MG63 (cell line): ENCODE data around the gene GPSM1. TPM values are rescaled to one million over a fixed set of nuclear protein-coding genes. Genes with fewer than 3 reads are reported as not detected.

Experiments
- DNase-seq: peaks from one replicate; pipeline ENCODE4 v3.0.0-alpha.2; 2020
- H3K27me3 ChIP-seq: fragments of 250-450 bp; sonication (Bioruptor Pico); 2 replicates; pipeline ENCODE4 v1.5.1; 2020; ENCODE audit warnings: mild to moderate bottlenecking, moderate library complexity
- H3K36me3 ChIP-seq: fragments of 250-450 bp; sonication (Bioruptor Pico); 2 replicates; pipeline ENCODE4 v1.5.1; 2020; ENCODE audit warnings: mild to moderate bottlenecking, moderate library complexity
- H3K4me3 ChIP-seq: fragments of 250-450 bp; sonication (Bioruptor Pico); 2 replicates; pipeline ENCODE4 v1.5.1; 2020; ENCODE audit warnings: mild to moderate bottlenecking, moderate library complexity
- H3K9me3 ChIP-seq: fragments of 250-450 bp; sonication (Bioruptor Pico); 2 replicates; pipeline ENCODE4 v1.5.1; 2020; ENCODE audit warnings: mild to moderate bottlenecking, moderate library complexity
- total RNA-seq: library from RNA; depleted of rRNA; stranded (reverse); fragments of >200 nt; shearing (Covaris generic); gene quantifications from 2 replicates; pipeline ENCODE4 v1.2.3, GENCODE V29; 2014; ENCODE audit warnings: low replicate concordance

Gene GPSM1
- total RNA-seq, 1 experiment from 2014 or later = 46.3 TPM

- H3K4me3 ChIP-seq = no peak overlapping the region
- H3K9me3 ChIP-seq = no peaks in the 10 kb centered on the region
- no peaks in the 10 kb centered on the region for H3K27me3 ChIP-seq
- no peaks in the 10 kb centered on the region for H3K36me3 ChIP-seq
- no peak for DNase-seq
Observed at GRCh38 chr9:136299116-136299515, 28.2 kb upstream of the GPSM1 start.

GRCh38 chr9:136299541-136299940 lies 27.8 kb upstream of the GPSM1 start:
- Histone ChIP-seq H3K9me3 (no peaks in the 10 kb centered on the region), H3K4me3 (no peak overlapping the region), H3K27me3 (no peaks in the 10 kb centered on the region), H3K36me3 (no peaks in the 10 kb centered on the region)
- no peak for DNase-seq

- no peak for DNase-seq
- Histone ChIP-seq H3K36me3 (no peaks in the 10 kb centered on the region), H3K4me3 (no peak overlapping the region), H3K9me3 (no peaks in the 10 kb centered on the region), H3K27me3 (no peaks in the 10 kb centered on the region)
Observed at GRCh38 chr9:136300016-136300545, 27.3 kb upstream of the GPSM1 start.

- DNase-seq = no peak
- no peaks in the 10 kb centered on the region for H3K36me3 ChIP-seq
- H3K4me3 ChIP-seq = no peak overlapping the region
- no peaks in the 10 kb centered on the region for H3K27me3 ChIP-seq
- no peaks in the 10 kb centered on the region for H3K9me3 ChIP-seq
Observed at GRCh38 chr9:136300866-136301265, 26.5 kb upstream of the GPSM1 start.

GRCh38 chr9:136302527-136302926 lies 24.8 kb upstream of the GPSM1 start:
- no peaks in the 10 kb centered on the region for H3K36me3 ChIP-seq
- no peaks in the 10 kb centered on the region for H3K9me3 ChIP-seq
- no peak for DNase-seq
- H3K27me3 ChIP-seq = no peaks in the 10 kb centered on the region
- H3K4me3 ChIP-seq = no peak overlapping the region

GRCh38 chr9:136303066-136303824 lies 24.1 kb upstream of the GPSM1 start:
- Histone ChIP-seq H3K36me3 (no peaks in the 10 kb centered on the region), H3K9me3 (no peaks in the 10 kb centered on the region), H3K4me3 (no peak overlapping the region), H3K27me3 (no peaks in the 10 kb centered on the region)
- DNase-seq = no peak

GRCh38 chr9:136303825-136304416 lies 23.4 kb upstream of the GPSM1 start, which contains the start of gene CCDC187:
Gene CCDC187 (minus strand): TSS chr9:136304094. CDS start chr9:136303830, 264 bp downstream.
- H3K9me3 ChIP-seq = no peaks in the 10 kb centered on the region
- DNase-seq = no peak
- no peaks in the 10 kb centered on the region for H3K27me3 ChIP-seq
- no peak within 1 kb of the TSS for H3K4me3 ChIP-seq
- no peaks in the 10 kb centered on the region for H3K36me3 ChIP-seq

GRCh38 chr9:136304456-136304855 lies 22.9 kb upstream of the GPSM1 start:
- no peak for DNase-seq
- H3K27me3 ChIP-seq = no peaks in the 10 kb centered on the region
- H3K4me3 ChIP-seq = no peak overlapping the region
- H3K36me3 ChIP-seq = no peaks in the 10 kb centered on the region
- H3K9me3 ChIP-seq = no peaks in the 10 kb centered on the region

GRCh38 chr9:136304981-136305380 lies 22.4 kb upstream of the GPSM1 start:
- DNase-seq = no peak
- Histone ChIP-seq H3K4me3 (no peak overlapping the region), H3K27me3 (no peaks in the 10 kb centered on the region), H3K9me3 (no peaks in the 10 kb centered on the region), H3K36me3 (no peaks in the 10 kb centered on the region)

- no peak for DNase-seq
- H3K9me3 ChIP-seq = no peaks in the 10 kb centered on the region
- no peaks in the 10 kb centered on the region for H3K36me3 ChIP-seq
- no peaks in the 10 kb centered on the region for H3K27me3 ChIP-seq
- H3K4me3 ChIP-seq = no peak overlapping the region
Observed at GRCh38 chr9:136305804-136306203, 21.5 kb upstream of the GPSM1 start.

GRCh38 chr9:136306211-136307208 lies 20.8 kb upstream of the GPSM1 start:
- H3K4me3 ChIP-seq = no peak overlapping the region
- H3K36me3 ChIP-seq = no peaks in the 10 kb centered on the region
- no peaks in the 10 kb centered on the region for H3K27me3 ChIP-seq
- no peaks in the 10 kb centered on the region for H3K9me3 ChIP-seq
- DNase-seq = peak; percentile 39

- H3K27me3 ChIP-seq = no peaks in the 10 kb centered on the region
- no peaks in the 10 kb centered on the region for H3K9me3 ChIP-seq
- no peaks in the 10 kb centered on the region for H3K36me3 ChIP-seq
- no peak overlapping the region for H3K4me3 ChIP-seq
- DNase-seq = no peak
Observed at GRCh38 chr9:136307215-136307750, 20.1 kb upstream of the GPSM1 start.

GRCh38 chr9:136308006-136308701 lies 19.2 kb upstream of the GPSM1 start:
- H3K27me3 ChIP-seq = no peaks in the 10 kb centered on the region
- no peak for DNase-seq
- H3K9me3 ChIP-seq = no peaks in the 10 kb centered on the region
- H3K36me3 ChIP-seq = no peaks in the 10 kb centered on the region
- no peak overlapping the region for H3K4me3 ChIP-seq

- Histone ChIP-seq H3K9me3 (no peaks in the 10 kb centered on the region), H3K27me3 (no peaks in the 10 kb centered on the region), H3K4me3 (no peak overlapping the region), H3K36me3 (no peaks in the 10 kb centered on the region)
- DNase-seq = no peak
Observed at GRCh38 chr9:136308702-136309053, 18.7 kb upstream of the GPSM1 start.

- Histone ChIP-seq H3K4me3 (no peak overlapping the region), H3K27me3 (no peaks in the 10 kb centered on the region), H3K36me3 (no peaks in the 10 kb centered on the region), H3K9me3 (no peaks in the 10 kb centered on the region)
- DNase-seq = no peak
Observed at GRCh38 chr9:136309101-136309801, 18.1 kb upstream of the GPSM1 start.

GRCh38 chr9:136309806-136310220 lies 17.5 kb upstream of the GPSM1 start:
- Histone ChIP-seq H3K9me3 (no peaks in the 10 kb centered on the region), H3K36me3 (no peaks in the 10 kb centered on the region)

More at GRCh38 chr9:136309806-136310220, 17.5 kb upstream of the GPSM1 start:
- no peaks in the 10 kb centered on the region for H3K27me3 ChIP-seq
- DNase-seq = no peak
- no peak overlapping the region for H3K4me3 ChIP-seq
